Nephron progenitor cell (in vitro differentiated cells): Measurements from ENCODE around the gene SRSF4.
"Not testable (repeated sequence)": the region's sequence is repeated elsewhere in the genome, so short reads cannot be mapped to it uniquely, and the experiment has no call there.

ENCODE experiments used
- DNase-seq: peaks from one replicate; pipeline ENCODE4 v3.0.0; 2021
- H3K27ac Mint-ChIP-seq: 2 replicates; pipeline ENCODE4 v1.8.0; 2021; ENCODE audit warnings: mild to moderate bottlenecking, moderate library complexity, mixed read lengths
- H3K27me3 Mint-ChIP-seq: 2 replicates; pipeline ENCODE4 v1.8.0; 2021; ENCODE audit warnings: mild to moderate bottlenecking, low read depth, mixed read lengths; ENCODE audit not compliant: poor library complexity
- H3K36me3 Mint-ChIP-seq: 2 replicates; pipeline ENCODE4 v1.8.0; 2021; ENCODE audit warnings: low read depth, mixed read lengths
- H3K4me1 Mint-ChIP-seq: 2 replicates; pipeline ENCODE4 v1.8.0; 2021; ENCODE audit warnings: mixed read lengths
- H3K4me3 Mint-ChIP-seq: 2 replicates; pipeline ENCODE4 v1.8.0; 2021; ENCODE audit warnings: mild to moderate bottlenecking, moderate library complexity, mixed read lengths
- H3K9me3 Mint-ChIP-seq: 2 replicates; pipeline ENCODE4 v1.8.0; 2021; ENCODE audit warnings: mild to moderate bottlenecking, moderate library complexity, mixed read lengths
- CTCF ChIP-seq: fragments of 200-600 bp; sonication (generic); IDR thresholded peaks from 2 replicates; pipeline ENCODE4 v1.5.0; 2021; ENCODE audit warnings: antibody characterized with exemption

The SRSF4 gene

GRCh38 chr1:29117381-29117780 lies 64.3 kb downstream of the SRSF4 start:
- Mint-ChIP-seq H3K27ac (no peak overlapping the region), H3K27me3 (peaks cover 41% of the 10 kb centered on the region), H3K36me3 (peaks cover 59% of the 10 kb centered on the region), H3K9me3 (no peaks in the 10 kb centered on the region), H3K4me3 (no peak overlapping the region), H3K4me1 (no peaks in the 10 kb centered on the region)
- DNase-seq: no peak
- no peak for TF ChIP-seq CTCF

GRCh38 chr1:29114654-29115053 lies 67.0 kb downstream of the SRSF4 start:
- Mint-ChIP-seq H3K27me3 (peaks cover 22% of the 10 kb centered on the region), H3K4me3 (no peak overlapping the region), H3K4me1 (no peaks in the 10 kb centered on the region), H3K36me3 (peaks cover 73% of the 10 kb centered on the region), H3K9me3 (no peaks in the 10 kb centered on the region), H3K27ac (no peak overlapping the region)
- TF ChIP-seq CTCF: no peak
- no peak for DNase-seq

- Mint-ChIP-seq H3K4me1 (no peaks in the 10 kb centered on the region), H3K9me3 (no peaks in the 10 kb centered on the region), H3K27me3 (peaks cover 12% of the 10 kb centered on the region), H3K36me3 (peaks cover 70% of the 10 kb centered on the region), H3K27ac (peak overlapping the region; percentile 10), H3K4me3 (no peak overlapping the region)
- DNase-seq: no peak
- no peak for TF ChIP-seq CTCF
Measured at GRCh38 chr1:29113413-29114117, 68.1 kb downstream of the SRSF4 start.

- Mint-ChIP-seq H3K27me3 (peaks cover 9% of the 10 kb centered on the region), H3K9me3 (no peaks in the 10 kb centered on the region), H3K4me1 (no peaks in the 10 kb centered on the region), H3K27ac (peak overlapping the region; percentile 39), H3K36me3 (peaks cover 65% of the 10 kb centered on the region), H3K4me3 (no peak overlapping the region)
- no peak for DNase-seq
- TF ChIP-seq CTCF: no peak
Measured at GRCh38 chr1:29112705-29113412, 68.8 kb downstream of the SRSF4 start.

- H3K4me1 Mint-ChIP-seq, H3K9me3 Mint-ChIP-seq, H3K27me3 Mint-ChIP-seq, DNase-seq, H3K4me3 Mint-ChIP-seq: not testable (repeated sequence)
- H3K27ac Mint-ChIP-seq: peak overlapping the region; percentile 68
- H3K36me3 Mint-ChIP-seq: peaks cover 43% of the 10 kb centered on the region
Measured at GRCh38 chr1:29108041-29108440, 73.7 kb downstream of the SRSF4 start.

GRCh38 chr1:29105822-29106221 lies 75.9 kb downstream of the SRSF4 start:
- no peaks in the 10 kb centered on the region for H3K27me3 Mint-ChIP-seq
- H3K9me3 Mint-ChIP-seq: no peaks in the 10 kb centered on the region
- peak overlapping the region; percentile 73 for H3K27ac Mint-ChIP-seq

More at GRCh38 chr1:29105822-29106221, 75.9 kb downstream of the SRSF4 start:
- no peak overlapping the region for H3K4me3 Mint-ChIP-seq
- H3K36me3 Mint-ChIP-seq: peaks cover 39% of the 10 kb centered on the region
- no peak for TF ChIP-seq CTCF
- peaks cover 5% of the 10 kb centered on the region for H3K4me1 Mint-ChIP-seq
- no peak for DNase-seq
